Parathyroid adenoma (tissue), 2 donors: ENCODE data around the gene ZSCAN25.

Experiments used
- H2AFZ ChIP-seq: fragments of 300-600 bp; sonication (generic); one replicate; pipeline ENCODE4 v1.7.0; 2017; ENCODE audit warnings: antibody characterized with exemption, mild to moderate bottlenecking
- H3K27ac ChIP-seq: fragments of 300-600 bp; sonication (generic); one replicate; pipeline ENCODE4 v1.7.0; 2017
- H3K27me3 ChIP-seq: fragments of 300-600 bp; sonication (generic); one replicate; pipeline ENCODE4 v1.7.0; 2017; ENCODE audit warnings: low read length; ENCODE audit not compliant: control insufficient read depth, insufficient read depth
- H3K36me3 ChIP-seq: fragments of 300-600 bp; sonication (generic); one replicate; pipeline ENCODE4 v1.7.0; 2017; ENCODE audit warnings: low read length; ENCODE audit not compliant: control insufficient read depth, insufficient read depth
- H3K4me1 ChIP-seq: fragments of 300-600 bp; sonication (generic); one replicate; pipeline ENCODE4 v1.7.0; 2017; ENCODE audit warnings: control low read depth
- H3K4me2 ChIP-seq: fragments of 300-600 bp; sonication (generic); one replicate; pipeline ENCODE4 v1.7.0; 2017; ENCODE audit warnings: low read length
- H3K4me3 ChIP-seq: fragments of 300-600 bp; sonication (generic); one replicate; pipeline ENCODE4 v1.7.0; 2017; ENCODE audit warnings: low read depth, low read length
- H3K79me2 ChIP-seq: fragments of 300-600 bp; sonication (generic); one replicate; pipeline ENCODE4 v1.7.0; 2017; ENCODE audit warnings: control low read depth
- H3K9ac ChIP-seq: fragments of 300-600 bp; sonication (generic); one replicate; pipeline ENCODE4 v1.7.0; 2017; ENCODE audit warnings: mild to moderate bottlenecking
- H3K9me3 ChIP-seq: fragments of 300-600 bp; sonication (generic); one replicate; pipeline ENCODE4 v1.7.0; 2017; ENCODE audit warnings: low read length; ENCODE audit not compliant: control insufficient read depth
- TF ChIP-seq, protein P1 (sequence below): fragments of 300-600 bp; sonication (generic); IDR thresholded peaks from one replicate; pipeline ENCODE4 v1.7.0; 2017; ENCODE audit warnings: antibody characterized with exemption, mild to moderate bottlenecking
- donor health status: primary hyperparathyroidism.

ZSCAN25 gene

DNA sequence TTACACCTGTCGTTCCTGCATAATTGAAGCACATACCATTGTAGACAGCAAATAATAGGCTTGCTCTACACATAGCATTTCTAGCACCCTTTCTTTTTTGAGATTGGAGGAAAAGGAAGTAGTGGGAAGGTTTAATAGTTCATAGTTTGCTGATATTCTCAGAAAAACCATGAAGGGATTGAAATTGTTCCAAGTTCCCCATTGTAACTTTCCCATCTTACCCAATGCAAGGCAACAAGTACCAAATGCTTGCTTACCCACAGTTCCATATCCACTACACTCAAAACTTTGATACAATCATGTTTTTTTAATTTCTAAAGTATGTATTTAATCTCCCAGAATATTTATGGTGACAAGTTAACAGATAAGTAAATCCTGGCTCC, 49.3 kb downstream of the ZSCAN25 start:
- Histone ChIP-seq H3K9me3 (no peaks in the 10 kb centered on the region), H3K36me3 (no peaks in the 10 kb centered on the region), H3K9ac (no peak overlapping the region), H3K79me2 (no peaks in the 10 kb centered on the region), H2AFZ (no peak overlapping the region), H3K4me1 (no peaks in the 10 kb centered on the region), H3K4me3 (no peak overlapping the region), H3K27me3 (no peaks in the 10 kb centered on the region), H3K27ac (no peak overlapping the region), H3K4me2 (no peak overlapping the region)
- TF ChIP-seq, protein P1, sequence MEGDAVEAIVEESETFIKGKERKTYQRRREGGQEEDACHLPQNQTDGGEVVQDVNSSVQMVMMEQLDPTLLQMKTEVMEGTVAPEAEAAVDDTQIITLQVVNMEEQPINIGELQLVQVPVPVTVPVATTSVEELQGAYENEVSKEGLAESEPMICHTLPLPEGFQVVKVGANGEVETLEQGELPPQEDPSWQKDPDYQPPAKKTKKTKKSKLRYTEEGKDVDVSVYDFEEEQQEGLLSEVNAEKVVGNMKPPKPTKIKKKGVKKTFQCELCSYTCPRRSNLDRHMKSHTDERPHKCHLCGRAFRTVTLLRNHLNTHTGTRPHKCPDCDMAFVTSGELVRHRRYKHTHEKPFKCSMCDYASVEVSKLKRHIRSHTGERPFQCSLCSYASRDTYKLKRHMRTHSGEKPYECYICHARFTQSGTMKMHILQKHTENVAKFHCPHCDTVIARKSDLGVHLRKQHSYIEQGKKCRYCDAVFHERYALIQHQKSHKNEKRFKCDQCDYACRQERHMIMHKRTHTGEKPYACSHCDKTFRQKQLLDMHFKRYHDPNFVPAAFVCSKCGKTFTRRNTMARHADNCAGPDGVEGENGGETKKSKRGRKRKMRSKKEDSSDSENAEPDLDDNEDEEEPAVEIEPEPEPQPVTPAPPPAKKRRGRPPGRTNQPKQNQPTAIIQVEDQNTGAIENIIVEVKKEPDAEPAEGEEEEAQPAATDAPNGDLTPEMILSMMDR: no peak

DNA sequence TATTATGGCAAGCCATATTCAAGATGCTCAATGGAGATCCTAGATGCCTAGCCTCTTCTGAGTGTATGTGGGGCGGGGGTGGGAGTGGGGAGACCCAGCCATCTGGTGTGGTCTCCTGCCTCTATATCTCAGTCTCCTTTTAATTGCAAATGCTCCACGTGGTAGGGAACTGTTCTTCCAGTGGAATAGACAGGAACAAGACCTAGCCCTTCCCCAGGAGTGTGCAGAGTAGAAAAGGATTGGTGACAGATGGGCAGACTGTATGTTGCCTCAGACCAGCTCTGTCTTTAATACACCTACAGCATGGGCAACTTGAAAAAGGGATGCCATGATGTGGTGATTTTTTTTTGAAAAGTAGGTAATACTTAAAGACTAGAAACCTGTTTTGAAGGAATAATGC, 50.4 kb downstream of the ZSCAN25 start:
- Histone ChIP-seq H3K4me3 (no peak overlapping the region), H3K9ac (no peak overlapping the region), H3K27me3 (no peaks in the 10 kb centered on the region), H3K4me1 (no peaks in the 10 kb centered on the region), H2AFZ (no peak overlapping the region), H3K79me2 (no peaks in the 10 kb centered on the region), H3K36me3 (no peaks in the 10 kb centered on the region), H3K9me3 (no peaks in the 10 kb centered on the region), H3K4me2 (no peak overlapping the region), H3K27ac (no peak overlapping the region)
- TF ChIP-seq, protein P1: no peak

DNA sequence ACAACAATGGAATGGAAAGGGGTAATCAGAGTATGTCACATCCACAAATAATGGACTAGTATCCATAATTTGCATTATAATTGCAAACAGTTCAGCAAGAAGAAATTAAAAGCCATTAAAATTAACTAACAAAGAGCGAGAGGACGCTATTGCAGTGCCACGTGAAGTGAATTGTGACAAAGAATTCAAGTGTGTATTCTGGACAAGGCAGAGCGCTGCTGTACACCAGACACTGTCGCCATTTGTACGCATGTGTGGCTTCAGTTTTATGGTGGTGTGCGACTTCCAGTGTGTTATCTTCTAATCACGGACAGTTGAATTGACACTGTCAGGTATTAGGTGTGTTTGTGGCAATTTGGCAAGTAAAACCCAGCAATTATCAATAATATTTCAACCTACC, 51.8 kb downstream of the ZSCAN25 start:
- no peaks in the 10 kb centered on the region for H3K36me3 ChIP-seq
- TF ChIP-seq, protein P1: no peak
- no peaks in the 10 kb centered on the region for H3K27me3 ChIP-seq
- no peaks in the 10 kb centered on the region for H3K79me2 ChIP-seq
- H3K4me3 ChIP-seq: no peak overlapping the region
- H3K9ac ChIP-seq: no peak overlapping the region
- no peak overlapping the region for H2AFZ ChIP-seq
- no peaks in the 10 kb centered on the region for H3K4me1 ChIP-seq
- no peak overlapping the region for H3K27ac ChIP-seq
- no peak overlapping the region for H3K4me2 ChIP-seq
- no peaks in the 10 kb centered on the region for H3K9me3 ChIP-seq

DNA sequence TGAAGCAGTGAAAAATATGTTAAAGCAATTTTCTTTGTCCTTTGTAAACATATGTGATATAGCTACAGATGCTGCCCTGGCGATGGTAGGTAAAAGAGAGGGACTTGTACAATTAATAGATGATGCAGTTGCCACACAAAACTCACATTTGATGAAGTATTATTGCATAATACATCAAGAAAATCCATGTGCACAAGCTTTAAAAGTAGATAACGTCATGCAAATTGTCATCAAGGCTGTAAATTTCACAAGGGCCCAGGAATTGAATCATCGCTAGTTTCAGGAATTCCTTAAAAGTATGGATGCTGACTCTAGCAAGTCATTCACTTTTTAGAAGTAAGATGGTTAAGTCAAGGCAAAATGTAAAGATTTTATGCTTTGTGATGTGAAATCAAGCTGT, 53.0 kb downstream of the ZSCAN25 start:
- H3K9me3 ChIP-seq: no peaks in the 10 kb centered on the region

DNA sequence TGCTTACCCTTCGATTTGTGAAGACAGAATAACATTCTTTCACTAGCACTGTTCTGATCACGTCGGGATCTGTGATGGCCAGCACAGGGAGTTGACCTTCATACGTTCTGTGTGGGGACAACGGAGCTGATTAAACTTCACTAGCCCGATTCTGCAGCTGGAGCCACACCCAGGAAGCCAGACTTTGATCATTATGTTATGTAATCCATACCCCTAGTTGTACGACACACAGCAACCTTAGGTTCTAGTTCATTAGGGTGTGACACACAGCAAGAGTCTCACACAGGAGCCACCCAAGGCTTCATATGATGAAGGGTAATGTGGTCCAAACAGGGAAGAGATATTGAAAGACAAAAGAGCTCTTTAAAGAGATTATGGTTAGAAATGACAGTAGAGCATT, 55.8 kb downstream of the ZSCAN25 start:
- Histone ChIP-seq H2AFZ (no peak overlapping the region), H3K9me3 (no peaks in the 10 kb centered on the region), H3K4me2 (no peak overlapping the region), H3K9ac (no peak overlapping the region), H3K4me3 (no peak overlapping the region), H3K27me3 (no peaks in the 10 kb centered on the region), H3K4me1 (no peaks in the 10 kb centered on the region), H3K27ac (no peak overlapping the region), H3K36me3 (no peaks in the 10 kb centered on the region), H3K79me2 (no peaks in the 10 kb centered on the region)
- TF ChIP-seq, protein P1: no peak

More for the DNA sequence above, 53.0 kb downstream of the ZSCAN25 start:
- no peaks in the 10 kb centered on the region for H3K4me1 ChIP-seq
- TF ChIP-seq, protein P1: no peak
- H2AFZ ChIP-seq: no peak overlapping the region
- H3K27ac ChIP-seq: no peak overlapping the region
- H3K27me3 ChIP-seq: no peaks in the 10 kb centered on the region
- H3K36me3 ChIP-seq: no peaks in the 10 kb centered on the region
- H3K4me3 ChIP-seq: no peak overlapping the region
- H3K4me2 ChIP-seq: no peak overlapping the region
- H3K79me2 ChIP-seq: no peaks in the 10 kb centered on the region
- H3K9ac ChIP-seq: no peak overlapping the region
